Keratinocyte (primary cell): ENCODE results near the gene ADCY10. TPM values are rescaled to one million over a fixed set of nuclear protein-coding genes. Genes with fewer than 3 reads are reported as not detected.
"Not testable (repeated sequence)": the region's sequence is repeated elsewhere in the genome, so short reads cannot be mapped to it uniquely, and the experiment has no call there.

Experiments used
- DNase-seq: peaks from one replicate; pipeline ENCODE4 v3.0.0-alpha.2; 2011; ENCODE audit warnings: low read depth, missing footprints, low spot score
- FAIRE-seq: peaks from 2 replicates; lab custom pipeline; 2011; peaks lifted over from hg19 to GRCh38; lab: Jason Lieb, UNC
- H2AFZ ChIP-seq: 2 replicates; pipeline ENCODE4 v1.6.0; 2012; ENCODE audit warnings: low read length, control low read depth, inconsistent platforms; ENCODE audit not compliant: control insufficient read depth
- H3K27ac ChIP-seq: 2 replicates; pipeline ENCODE4 v1.5.1; 2011; ENCODE audit warnings: low read length; ENCODE audit not compliant: control insufficient read depth, insufficient read depth
- H3K27me3 ChIP-seq: 3 replicates; pipeline ENCODE4 v1.6.0; 2011; ENCODE audit warnings: low read length; ENCODE audit not compliant: control insufficient read depth, insufficient read depth; ENCODE audit errors: extremely low read depth
- H3K36me3 ChIP-seq, 2 experiments: 2 replicates in 1 of 2; 3 replicates in 1 of 2; pipeline ENCODE4 v1.5.1; 2011; ENCODE audit warnings: low read length in 2 of 2, mild to moderate bottlenecking in 1 of 2; ENCODE audit not compliant: control insufficient read depth in 2 of 2, insufficient read depth in 2 of 2; ENCODE audit errors: extremely low read depth in 1 of 2
- H3K4me1 ChIP-seq: 3 replicates; pipeline ENCODE4 v1.5.1; 2011; ENCODE audit warnings: low read length; ENCODE audit not compliant: control insufficient read depth, insufficient read depth; ENCODE audit errors: extremely low read depth
- H3K4me2 ChIP-seq: 3 replicates; pipeline ENCODE4 v1.6.0; 2011; ENCODE audit warnings: low read depth, low read length; ENCODE audit not compliant: control insufficient read depth, insufficient read depth; ENCODE audit errors: extremely low read depth
- H3K4me3 ChIP-seq, 3 experiments: fragments of 200-600 bp in 1 of 3; sonication (generic) in 1 of 3; 2 replicates in 2 of 3; 3 replicates in 1 of 3; pipeline ENCODE4 v1.5.1; 2011 to 2016; ENCODE audit warnings: low read length in 3 of 3, mild to moderate bottlenecking in 3 of 3, control low read depth in 2 of 3, inconsistent platforms in 1 of 3, low read depth in 1 of 3, mixed read lengths in 1 of 3, mixed run types in 1 of 3, moderate library complexity in 1 of 3; ENCODE audit not compliant: control insufficient read depth in 2 of 3, insufficient read depth in 2 of 3; ENCODE audit errors: extremely low read depth in 1 of 3
- H3K79me2 ChIP-seq: 2 replicates; pipeline ENCODE4 v1.6.0; 2012; ENCODE audit warnings: low read length; ENCODE audit not compliant: control insufficient read depth, insufficient read depth
- H3K9ac ChIP-seq: 3 replicates; pipeline ENCODE4 v1.6.0; 2011; ENCODE audit warnings: low read length; ENCODE audit not compliant: control insufficient read depth, insufficient read depth; ENCODE audit errors: extremely low read depth
- H3K9me1 ChIP-seq: 3 replicates; pipeline ENCODE4 v1.6.0; 2011; ENCODE audit warnings: low read length; ENCODE audit not compliant: control insufficient read depth, insufficient read depth; ENCODE audit errors: extremely low read depth
- H3K9me3 ChIP-seq: 2 replicates; pipeline ENCODE4 v1.5.1; 2012; ENCODE audit warnings: low read depth, low read length; ENCODE audit not compliant: control insufficient read depth
- H4K20me1 ChIP-seq: 3 replicates; pipeline ENCODE4 v1.6.0; 2011; ENCODE audit warnings: low read length; ENCODE audit not compliant: control insufficient read depth, insufficient read depth; ENCODE audit errors: extremely low read depth
- dilution Hi-C: fragments of 300-500 bp; cut with MboI; formaldehyde crosslinking; loops from one replicate; pipeline ENCODE4 v1.7.0; 2020; ENCODE audit warnings: low sequenced_read_pairs; ENCODE audit not compliant: extremely low pct_ligation_motif_present
- polyA plus RNA-seq, 5 experiments: library from polyadenylated mRNA; depleted of rRNA in 3 of 5; stranded (reverse) in 3 of 5; stranded (forward) in 1 of 5; unstranded in 1 of 5; fragments of >200 nt; gene quantifications; 1 replicate in 1 of 5; 2 replicates in 3 of 5; 3 replicates in 1 of 5; pipeline versions ENCODE4 v1.2.1 to v1.2.3, GENCODE V29; 2011 to 2012; ENCODE audit warnings: missing spikeins in 2 of 5, low read depth in 1 of 5, low replicate concordance in 1 of 5

The ADCY10 gene
- polyA plus RNA-seq, 1 donor (not counting 4 experiments of a cell fraction or from before 2014, with no cell fraction given), result 0.04 TPM

DNA sequence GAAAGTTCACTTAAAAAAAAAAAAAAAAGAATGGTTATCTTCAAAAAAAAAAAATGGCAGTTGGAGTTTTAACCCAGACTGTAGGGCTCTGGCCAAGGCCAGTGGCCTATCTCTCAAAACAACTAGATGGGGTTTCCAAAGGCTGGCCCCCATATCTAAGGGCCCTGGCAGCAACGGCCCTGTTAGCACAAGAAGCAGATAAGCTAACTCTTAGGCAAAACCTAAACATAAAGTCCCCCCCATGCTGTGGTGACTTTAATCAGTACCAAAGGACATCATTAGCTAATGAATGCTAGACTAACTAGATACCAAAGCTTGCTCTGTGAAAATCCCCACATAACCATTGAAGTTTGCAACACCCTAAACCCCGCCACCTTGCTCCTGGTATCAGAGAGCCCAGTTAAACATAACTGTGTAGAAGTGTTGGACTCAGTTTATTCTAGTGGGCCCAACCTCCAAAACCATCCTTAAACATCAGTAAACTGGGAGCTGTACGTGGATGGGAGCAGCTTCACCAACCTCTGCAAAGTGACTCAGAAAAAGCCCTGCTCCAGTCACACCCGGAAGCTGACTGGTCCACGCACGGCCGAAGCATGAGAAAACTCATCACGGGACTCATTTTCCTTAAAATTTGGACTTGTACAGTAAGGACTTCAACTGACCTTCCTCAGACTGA, 47.1 kb downstream of the ADCY10 start:
- H2AFZ ChIP-seq, H3K9me1 ChIP-seq, H3K4me2 ChIP-seq, H3K4me1 ChIP-seq, dilution Hi-C loops, H4K20me1 ChIP-seq, H3K4me3 ChIP-seq, FAIRE-seq, H3K36me3 ChIP-seq, DNase-seq, H3K27ac ChIP-seq, H3K79me2 ChIP-seq, H3K27me3 ChIP-seq, H3K9ac ChIP-seq, H3K9me3 ChIP-seq: not testable (repeated sequence)

DNA sequence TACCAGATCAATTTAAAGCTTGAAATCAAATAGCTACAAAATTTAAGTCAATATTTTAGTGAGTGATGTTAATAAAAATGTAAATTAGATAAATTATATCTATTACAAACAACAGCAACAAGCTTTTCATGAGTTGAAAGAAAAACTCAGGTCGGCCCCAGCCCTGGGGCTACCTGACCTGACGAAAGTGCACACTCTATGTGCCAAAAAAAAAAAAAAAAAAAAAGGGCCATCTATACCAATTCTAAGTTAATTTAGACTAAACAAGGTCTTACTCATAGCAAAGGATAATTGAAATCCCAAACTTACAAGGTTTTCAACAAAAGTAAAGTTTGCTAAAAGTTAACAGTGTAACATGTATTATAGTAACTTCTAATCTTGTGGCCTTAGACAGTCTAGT, 47.6 kb downstream of the ADCY10 start:
- H3K9ac ChIP-seq, H3K27ac ChIP-seq, H3K36me3 ChIP-seq, FAIRE-seq, H3K4me2 ChIP-seq, H3K9me1 ChIP-seq, H3K79me2 ChIP-seq, H3K27me3 ChIP-seq, H3K4me1 ChIP-seq, H4K20me1 ChIP-seq, H2AFZ ChIP-seq, H3K9me3 ChIP-seq, DNase-seq, dilution Hi-C loops, H3K4me3 ChIP-seq: not testable (repeated sequence)

DNA sequence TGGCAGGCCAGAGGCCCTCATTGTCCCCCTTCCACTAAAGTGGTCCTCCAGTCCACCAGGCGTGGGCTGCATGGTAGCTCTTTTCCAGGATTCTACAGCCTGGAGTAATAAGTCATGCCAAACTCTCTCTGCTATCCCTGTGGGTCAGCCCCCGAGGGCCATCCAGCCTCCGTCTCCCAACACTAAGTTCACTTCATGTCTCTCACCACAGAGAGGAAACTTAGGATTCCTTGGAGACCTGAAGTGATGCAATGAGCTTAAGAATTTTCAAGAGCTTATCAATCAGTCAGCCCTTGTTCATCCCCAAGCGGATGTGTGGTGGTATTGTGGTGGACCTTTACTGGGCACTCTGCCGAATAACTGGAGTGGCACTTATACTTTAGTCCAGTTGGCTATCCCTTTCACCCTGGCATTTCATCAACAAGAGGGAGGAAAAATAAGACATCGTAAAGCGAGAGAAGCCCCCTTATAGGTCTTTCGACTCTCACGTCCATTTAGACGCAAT, 48.1 kb downstream of the ADCY10 start:
- H4K20me1 ChIP-seq, H3K36me3 ChIP-seq, H3K27ac ChIP-seq, H3K79me2 ChIP-seq, dilution Hi-C loops, H3K4me3 ChIP-seq, FAIRE-seq, H2AFZ ChIP-seq, H3K9ac ChIP-seq, DNase-seq, H3K4me2 ChIP-seq, H3K27me3 ChIP-seq, H3K9me1 ChIP-seq, H3K4me1 ChIP-seq, H3K9me3 ChIP-seq: not testable (repeated sequence)

DNA sequence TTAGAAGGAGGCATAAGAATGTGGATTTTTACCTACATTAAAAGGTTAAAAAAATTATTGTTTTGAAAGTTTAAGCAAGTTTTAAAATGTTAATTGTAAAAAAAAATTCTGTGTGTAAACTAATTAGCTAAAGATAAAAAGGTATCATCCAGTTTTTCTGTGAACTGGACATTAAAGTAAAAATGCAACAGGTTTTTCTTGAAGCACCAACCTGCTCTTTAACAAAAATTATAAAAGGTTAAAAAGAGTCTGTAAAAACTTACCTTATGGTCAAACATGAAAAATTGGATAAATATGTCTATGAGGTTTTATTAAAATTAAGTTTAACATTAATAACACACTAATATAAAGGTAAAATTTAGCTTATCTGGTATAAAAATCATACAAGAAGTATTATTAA, 48.7 kb downstream of the ADCY10 start:
- H3K27ac ChIP-seq, H3K36me3 ChIP-seq, H3K4me2 ChIP-seq, H2AFZ ChIP-seq, H4K20me1 ChIP-seq, H3K27me3 ChIP-seq, H3K9ac ChIP-seq, DNase-seq, H3K4me3 ChIP-seq, H3K9me3 ChIP-seq, H3K79me2 ChIP-seq, FAIRE-seq, H3K9me1 ChIP-seq, H3K4me1 ChIP-seq, dilution Hi-C loops: not testable (repeated sequence)
